HUES48 (cell line): ENCODE data around the gene MAGEA9B.
"Not testable (repeated sequence)": the region's sequence is repeated elsewhere in the genome, so short reads cannot be mapped to it uniquely, and the experiment has no call there.

Experiments used
- H3K27ac ChIP-seq: one replicate; pipeline ENCODE4 v1.7.0; 2013; ENCODE audit warnings: low read depth, low read length, inconsistent platforms
- H3K27me3 ChIP-seq: 2 replicates; pipeline ENCODE4 v1.6.1; 2013; ENCODE audit warnings: mild to moderate bottlenecking, low read length; ENCODE audit not compliant: control insufficient read depth, insufficient read depth
- H3K36me3 ChIP-seq: 2 replicates; pipeline ENCODE4 v1.6.1; 2013; ENCODE audit warnings: low read length; ENCODE audit not compliant: control insufficient read depth, insufficient read depth
- H3K4me1 ChIP-seq: 2 replicates; pipeline ENCODE4 v1.6.1; 2013; ENCODE audit warnings: mild to moderate bottlenecking, low read length; ENCODE audit not compliant: control insufficient read depth, insufficient read depth
- H3K4me3 ChIP-seq: 2 replicates; pipeline ENCODE4 v1.5.1; 2013; ENCODE audit warnings: mild to moderate bottlenecking, low read depth, low read length
- H3K9ac ChIP-seq: 2 replicates; pipeline ENCODE4 v1.6.1; 2013; ENCODE audit warnings: mild to moderate bottlenecking, low read depth, low read length, moderate library complexity
- H3K9me3 ChIP-seq: 2 replicates; pipeline ENCODE4 v1.6.1; 2013; ENCODE audit warnings: low read length; ENCODE audit not compliant: control insufficient read depth, insufficient read depth

Gene MAGEA9B

DNA sequence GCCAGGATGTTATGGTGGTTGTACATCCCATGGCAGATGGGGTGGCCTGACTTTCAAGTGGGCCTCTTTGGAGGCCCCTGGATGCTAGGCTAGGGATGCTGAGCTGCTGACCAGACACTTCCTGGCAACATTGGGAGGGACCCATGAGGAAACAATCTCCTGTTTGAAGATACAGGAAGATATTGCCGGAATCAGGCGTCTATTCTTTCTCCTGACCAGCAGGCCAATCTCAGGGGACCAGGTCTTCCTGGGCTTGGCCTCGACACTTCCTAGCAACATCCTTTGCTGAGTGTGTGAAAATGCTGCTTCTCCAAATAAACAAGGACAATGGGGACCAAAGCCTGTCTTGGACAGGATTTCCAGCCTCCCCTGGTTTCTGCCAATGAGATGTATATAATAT lies 39.5 kb downstream of the MAGEA9B start:
- H3K9me3 ChIP-seq, H3K9ac ChIP-seq, H3K27ac ChIP-seq, H3K4me3 ChIP-seq, H3K36me3 ChIP-seq, H3K27me3 ChIP-seq, H3K4me1 ChIP-seq: not testable (repeated sequence)

DNA sequence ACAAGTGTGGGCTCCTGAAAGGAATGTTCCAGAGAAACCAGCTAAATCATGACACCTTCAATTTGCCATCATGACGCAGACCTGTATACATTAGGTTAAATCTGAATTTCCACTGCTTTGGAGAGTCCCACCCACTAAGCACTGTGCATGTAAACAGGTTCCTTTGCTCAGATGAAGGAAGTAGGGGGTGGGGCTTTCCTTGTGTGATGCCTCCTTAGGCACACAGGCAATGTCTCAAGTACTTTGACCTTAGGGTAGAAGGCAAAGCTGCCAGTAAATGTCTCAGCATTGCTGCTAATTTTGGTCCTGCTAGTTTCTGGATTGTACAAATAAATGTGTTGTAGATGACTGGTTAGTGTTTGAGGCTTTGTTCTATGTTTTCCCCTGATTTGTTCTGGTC lies 40.3 kb downstream of the MAGEA9B start:
- not testable (repeated sequence) for H3K9me3 ChIP-seq, H3K4me3 ChIP-seq, H3K4me1 ChIP-seq, H3K27ac ChIP-seq, H3K36me3 ChIP-seq, H3K27me3 ChIP-seq, H3K9ac ChIP-seq

DNA sequence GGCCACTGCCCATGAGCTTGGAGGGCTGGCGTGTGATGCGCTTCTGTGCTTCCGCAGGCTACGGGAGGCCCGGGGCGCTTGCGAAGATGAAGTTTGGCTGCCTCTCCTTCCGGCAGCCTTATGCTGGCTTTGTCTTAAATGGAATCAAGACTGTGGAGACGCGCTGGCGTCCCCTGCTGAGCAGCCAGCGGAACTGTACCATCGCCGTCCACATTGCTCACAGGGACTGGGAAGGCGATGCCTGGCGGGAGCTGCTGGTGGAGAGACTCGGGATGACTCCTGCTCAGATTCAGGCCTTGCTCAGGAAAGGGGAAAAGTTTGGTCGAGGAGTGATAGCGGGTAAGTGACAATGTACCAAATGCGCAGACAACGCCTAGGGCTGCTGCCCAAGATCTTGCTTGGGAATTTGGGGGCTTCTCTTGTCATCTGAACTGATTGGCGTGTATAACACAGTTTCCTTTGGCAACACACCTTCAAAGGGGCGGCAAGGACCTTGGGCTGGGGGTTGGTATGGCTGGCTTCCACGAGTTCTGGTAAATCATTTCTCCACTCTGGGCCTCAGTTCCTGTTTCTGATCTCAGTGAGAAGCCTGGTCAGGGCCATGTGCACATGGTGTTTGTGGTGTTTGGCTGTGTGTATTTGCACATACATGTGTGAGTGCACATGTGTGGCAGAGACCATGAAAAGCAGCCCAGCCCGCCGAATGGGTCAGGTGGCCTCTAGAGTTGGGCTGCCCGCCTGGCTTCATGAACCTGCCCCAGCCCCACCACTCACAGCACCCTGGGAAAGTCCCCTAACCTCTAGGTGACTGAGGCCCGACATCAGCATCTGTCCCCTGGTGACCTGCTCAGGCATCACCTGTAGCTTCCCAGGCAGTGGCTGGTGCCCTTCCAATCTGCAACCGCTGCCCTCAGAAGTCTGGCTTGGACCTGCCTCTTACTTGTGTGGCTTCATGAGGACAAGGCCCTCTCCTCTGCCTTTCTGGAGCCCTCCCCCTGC lies 41.4 kb downstream of the MAGEA9B start:
- H3K4me3 ChIP-seq, H3K4me1 ChIP-seq, H3K27ac ChIP-seq, H3K9me3 ChIP-seq, H3K27me3 ChIP-seq, H3K9ac ChIP-seq, H3K36me3 ChIP-seq: not testable (repeated sequence)

DNA sequence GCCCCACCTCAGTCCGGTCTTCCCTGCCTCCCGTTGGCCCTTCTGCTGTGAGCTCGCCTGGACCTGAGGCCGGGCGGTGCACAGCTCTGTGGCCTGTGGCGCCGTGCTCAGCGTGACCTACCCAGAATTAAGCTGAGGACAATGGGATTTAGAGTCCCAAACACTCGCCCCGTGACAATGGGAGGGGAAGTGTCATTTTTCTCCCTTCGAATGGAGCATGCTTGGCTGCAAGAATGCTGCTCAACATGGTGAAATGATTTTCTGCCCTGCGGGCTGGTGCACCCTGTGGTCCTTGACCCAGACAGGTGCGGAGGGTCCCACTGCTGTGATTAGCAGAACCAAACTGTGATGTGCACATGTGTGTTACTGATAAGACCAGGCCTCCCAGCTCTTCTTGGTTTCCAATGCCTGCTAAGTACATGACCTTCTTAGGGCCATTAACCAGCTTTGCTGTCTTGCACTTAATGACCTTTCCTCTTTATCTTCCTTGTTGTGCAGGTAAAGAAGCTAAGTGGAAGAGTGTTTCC lies 45.7 kb downstream of the MAGEA9B start:
- Histone ChIP-seq H3K4me3 (peak overlapping the region; percentile 73), H3K9ac (no peak overlapping the region), H3K27ac (no peak overlapping the region)

DNA sequence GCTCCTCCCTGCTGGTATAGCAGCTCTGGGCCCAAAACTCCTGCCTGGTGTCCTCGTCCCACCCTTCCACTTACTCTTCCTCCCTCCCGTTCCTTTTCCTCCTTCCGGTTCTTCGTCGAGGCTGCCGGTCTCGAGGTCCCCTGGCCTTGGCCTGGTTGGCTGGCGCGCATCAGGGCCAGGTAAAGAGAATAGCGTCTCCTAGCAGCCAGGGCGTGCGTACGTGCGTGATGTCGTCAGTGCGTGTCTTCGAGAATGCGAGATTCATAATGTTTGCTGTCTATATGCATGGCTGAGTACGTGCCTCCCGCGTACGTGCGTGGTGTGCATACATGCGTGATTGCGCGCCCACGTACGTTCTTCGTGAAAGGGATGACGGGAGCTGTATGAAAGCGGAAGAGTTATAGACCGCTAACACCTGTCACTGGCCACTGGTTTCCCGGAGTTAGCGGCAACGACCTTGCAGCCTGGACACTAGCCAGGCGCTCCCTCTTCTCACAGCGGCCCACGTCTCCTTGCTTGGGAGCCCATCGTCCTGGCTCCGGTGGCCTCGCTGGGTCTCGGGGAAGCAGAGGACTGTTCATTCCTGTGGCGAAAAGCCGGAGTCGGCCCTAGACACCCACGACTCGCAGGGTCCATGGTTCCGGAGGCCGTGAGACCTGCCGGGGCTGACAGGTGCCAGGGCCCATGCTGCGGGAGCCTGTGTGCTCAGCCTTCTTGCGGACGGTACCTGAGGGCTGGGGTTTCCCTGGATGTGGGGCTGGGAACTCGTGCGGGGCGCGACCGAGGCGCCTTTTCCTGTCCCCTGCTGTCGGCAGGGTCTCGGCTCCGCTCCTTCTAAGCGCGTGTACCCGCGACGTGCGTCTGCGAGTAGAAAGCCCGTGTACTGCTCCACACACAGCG lies 46.4 kb downstream of the MAGEA9B start, which contains the start of gene EOLA1:
Gene EOLA1 (plus strand): TSS at position 392 of the 900 bp plus-strand sequence. CDS start 4,619 bp downstream, outside the sequence.
- Histone ChIP-seq H3K27ac (peak within 1 kb of the TSS; percentile 79), H3K9ac (no peak within 1 kb of the TSS), H3K27me3 (peaks cover 6% of the 10 kb centered on the region), H3K9me3 (no peaks in the 10 kb centered on the region; the same call in 1 of the 2 replicates), H3K4me3 (peak within 1 kb of the TSS; percentile 80), H3K36me3 (no peaks in the 10 kb centered on the region), H3K4me1 (peaks cover 3% of the 10 kb centered on the region; the same call in 1 of the 2 replicates)

More for the DNA sequence above, 45.7 kb downstream of the MAGEA9B start:
- Histone ChIP-seq H3K36me3 (no peaks in the 10 kb centered on the region), H3K9me3 (no peaks in the 10 kb centered on the region; the same call in 1 of the 2 replicates), H3K4me1 (peaks cover 3% of the 10 kb centered on the region; the same call in 1 of the 2 replicates), H3K27me3 (peaks cover 6% of the 10 kb centered on the region)

DNA sequence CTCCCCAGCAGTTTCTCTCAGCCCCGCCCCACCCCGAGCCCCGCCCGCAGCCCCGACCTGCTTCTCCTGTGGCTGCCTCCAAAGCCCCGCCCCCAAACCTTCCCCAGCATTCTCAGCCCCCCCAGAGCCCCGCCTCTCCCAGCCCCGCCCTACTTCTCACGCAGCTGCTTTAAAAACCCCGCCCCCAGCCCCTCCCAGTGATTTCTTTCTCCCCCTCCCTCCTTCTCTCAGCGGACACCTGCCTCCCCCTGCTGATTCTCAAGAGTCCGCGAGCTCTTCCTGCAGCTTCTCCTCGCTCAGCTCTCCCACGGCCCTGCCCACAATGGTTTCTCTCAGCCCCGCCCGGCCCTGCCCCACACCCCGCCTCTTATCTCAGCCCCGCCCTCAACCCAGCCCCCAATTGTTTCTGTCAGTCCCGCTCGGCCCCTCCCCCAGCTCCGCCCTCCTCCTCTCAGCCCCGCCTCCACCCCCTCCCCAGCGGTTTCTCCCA lies 47.1 kb downstream of the MAGEA9B start:
- H3K9me3 ChIP-seq: no peaks in the 10 kb centered on the region; the same call in 1 of the 2 replicates

DNA sequence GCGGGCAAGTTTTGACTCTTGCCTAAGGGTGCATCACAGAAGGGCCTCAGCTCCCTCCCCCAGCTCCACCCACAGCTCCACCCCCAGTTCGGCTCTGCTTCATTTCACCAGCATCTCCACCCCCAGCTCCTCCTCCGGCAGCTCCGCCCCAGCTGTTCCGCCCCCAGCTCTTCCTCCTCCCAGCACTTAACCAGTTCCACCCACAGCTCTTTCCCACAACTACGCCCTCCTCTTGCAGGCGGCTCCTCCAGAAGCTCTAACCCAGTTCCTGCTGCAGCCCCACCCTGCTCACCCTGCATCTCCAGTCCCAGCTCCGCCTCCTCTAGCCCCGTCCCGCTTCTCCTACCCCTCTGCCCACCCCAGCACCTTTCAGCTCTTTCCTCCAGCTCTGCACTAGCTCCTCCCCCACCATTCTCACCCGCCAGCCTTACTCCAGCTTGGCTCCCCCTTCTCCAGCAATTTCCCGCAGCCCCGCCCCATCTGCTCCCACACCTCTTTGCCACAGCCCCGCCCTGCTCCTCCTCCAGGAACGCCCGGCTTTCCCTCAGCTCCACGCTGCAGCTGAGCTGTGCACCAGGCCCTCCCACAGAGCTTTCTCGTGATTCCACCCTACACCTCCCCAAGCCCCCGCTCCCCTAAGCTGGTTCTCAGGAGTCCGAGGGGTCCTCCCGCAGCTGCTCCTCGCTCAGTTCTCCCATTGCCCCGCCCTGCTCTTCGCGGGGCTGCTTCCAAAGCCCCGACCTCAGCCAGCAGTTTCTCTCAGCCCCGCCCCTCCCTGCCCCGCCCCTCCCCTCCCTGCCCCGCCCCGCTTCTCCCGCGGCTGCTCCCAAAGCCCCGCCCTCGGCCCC lies 47.8 kb downstream of the MAGEA9B start:
- H3K27ac ChIP-seq: peak overlapping the region; percentile 79
- H3K4me1 ChIP-seq: peaks cover 3% of the 10 kb centered on the region; the same call in 1 of the 2 replicates
- no peaks in the 10 kb centered on the region for H3K36me3 ChIP-seq
- H3K27me3 ChIP-seq: peaks cover 6% of the 10 kb centered on the region
- no peak overlapping the region for H3K9ac ChIP-seq
- no peaks in the 10 kb centered on the region; the same call in 1 of the 2 replicates for H3K9me3 ChIP-seq
- peak overlapping the region; percentile 80 for H3K4me3 ChIP-seq

More for the DNA sequence above, 47.1 kb downstream of the MAGEA9B start:
- peaks cover 3% of the 10 kb centered on the region; the same call in 1 of the 2 replicates for H3K4me1 ChIP-seq
- no peaks in the 10 kb centered on the region for H3K36me3 ChIP-seq
- H3K4me3 ChIP-seq: peak overlapping the region; percentile 73
- peaks cover 6% of the 10 kb centered on the region for H3K27me3 ChIP-seq
- no peak overlapping the region for H3K9ac ChIP-seq
- H3K27ac ChIP-seq: peak overlapping the region; percentile 73

DNA sequence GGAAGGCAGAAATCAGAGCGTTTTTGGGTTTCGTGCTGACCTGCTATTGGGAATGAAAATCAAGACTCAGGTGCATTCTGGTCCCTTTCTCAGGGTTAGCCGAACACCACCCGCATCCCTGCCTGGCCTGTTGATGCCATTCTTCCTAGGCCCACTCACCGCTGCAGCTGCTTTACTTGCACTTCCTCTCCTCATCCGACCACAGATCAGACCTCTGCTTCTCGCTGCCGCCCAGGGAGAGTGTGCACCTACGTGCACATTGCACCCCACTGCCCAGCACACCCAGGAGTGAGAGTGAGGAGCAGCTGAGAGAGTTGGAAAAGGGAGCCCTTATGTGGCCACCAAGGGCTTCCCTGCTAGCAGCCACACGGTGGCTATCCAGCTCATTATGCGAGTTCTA lies 49.8 kb downstream of the MAGEA9B start:
- H3K27me3 ChIP-seq, H3K4me3 ChIP-seq, H3K9ac ChIP-seq, H3K9me3 ChIP-seq, H3K27ac ChIP-seq, H3K36me3 ChIP-seq, H3K4me1 ChIP-seq: not testable (repeated sequence)

DNA sequence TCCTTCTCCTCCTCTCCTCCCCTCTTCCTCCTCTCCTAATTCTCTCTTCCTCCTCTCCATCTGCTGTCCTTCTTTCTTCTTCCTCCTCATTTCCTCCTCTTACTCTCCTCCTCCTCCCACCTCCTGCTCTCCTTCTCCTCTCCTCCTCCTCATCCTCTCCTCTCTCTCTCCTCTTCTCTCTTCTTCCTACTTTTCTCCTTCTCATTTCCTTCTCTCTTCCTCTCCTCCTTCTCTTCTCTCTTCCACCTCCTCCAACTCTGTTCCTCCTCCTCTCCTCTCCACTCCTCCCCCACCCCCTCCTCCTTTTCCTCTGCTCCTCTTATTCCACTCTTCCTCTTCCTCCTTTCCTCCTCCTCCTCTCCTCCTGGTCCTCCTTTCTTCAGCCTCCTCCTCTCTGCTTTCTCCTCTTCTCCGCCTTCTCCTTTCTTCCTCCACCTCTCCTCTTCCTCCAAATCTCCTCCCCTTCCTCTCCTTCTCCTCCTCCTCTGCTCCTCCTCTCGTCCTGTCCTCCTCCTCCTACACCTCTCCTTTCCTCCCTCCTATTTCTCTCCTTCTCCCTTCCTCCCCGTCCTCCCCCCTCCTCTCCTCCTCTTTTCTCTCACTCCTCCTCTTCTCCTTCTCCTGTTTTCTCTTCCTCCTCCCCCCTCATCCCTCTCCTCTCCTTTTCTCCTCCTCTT lies 52.2 kb downstream of the MAGEA9B start:
- H3K9me3 ChIP-seq, H3K4me1 ChIP-seq, H3K4me3 ChIP-seq, H3K27ac ChIP-seq, H3K36me3 ChIP-seq, H3K9ac ChIP-seq, H3K27me3 ChIP-seq: not testable (repeated sequence)
